Astrocyte of the cerebellum (primary cell): ENCODE results near the gene MS4A5.
"Not testable (repeated sequence)": the region's sequence is repeated elsewhere in the genome, so short reads cannot be mapped to it uniquely, and the experiment has no call there.

ENCODE experiments used
- DNase-seq: peaks from one replicate; pipeline ENCODE4 v3.0.0-alpha.2; 2011; ENCODE audit warnings: low read depth
- H3K4me3 ChIP-seq: 2 replicates; pipeline ENCODE4 v1.5.1; 2011; ENCODE audit warnings: mild to moderate bottlenecking, low read depth, low read length, moderate library complexity
- CTCF ChIP-seq: IDR thresholded peaks from 2 replicates; pipeline ENCODE4 v1.5.1; 2012; ENCODE audit warnings: low read length, low read depth, moderate library complexity, mild to moderate bottlenecking; ENCODE audit errors: missing control alignments
- in situ Hi-C: cut with HindIII; loops from 2 replicates; pipeline ENCODE4 v1.10.0; 2017; ENCODE audit warnings: low sequenced_read_pairs

Gene MS4A5

GRCh38 chr11:60447070-60447469 lies 17.7 kb downstream of the MS4A5 start:
- in situ Hi-C loops: no loop called here

GRCh38 chr11:60447846-60448245 lies 18.5 kb downstream of the MS4A5 start:
- in situ Hi-C loops: no loop called here
- no peak overlapping the region for H3K4me3 ChIP-seq
- no peak for DNase-seq
- no peak for TF ChIP-seq CTCF

More at GRCh38 chr11:60447070-60447469, 17.7 kb downstream of the MS4A5 start:
- no peak for DNase-seq
- TF ChIP-seq CTCF: no peak
- H3K4me3 ChIP-seq: no peak overlapping the region

GRCh38 chr11:60451185-60451584 lies 21.8 kb downstream of the MS4A5 start:
- in situ Hi-C loops, H3K4me3 ChIP-seq, DNase-seq: not testable (repeated sequence)

GRCh38 chr11:60454212-60454611 lies 24.8 kb downstream of the MS4A5 start:
- TF ChIP-seq CTCF: no peak
- no peak for DNase-seq
- in situ Hi-C loops: no loop called here
- no peak overlapping the region for H3K4me3 ChIP-seq

GRCh38 chr11:60455531-60456042 lies 26.2 kb downstream of the MS4A5 start, which contains the start of gene MS4A1:
MS4A1 (plus strand) TSS chr11:60455847; CDS start chr11:60462375, 6,528 bp downstream.
- DNase-seq: no peak

GRCh38 chr11:60457576-60457975 lies 28.2 kb downstream of the MS4A5 start:
- TF ChIP-seq CTCF: no peak
- H3K4me3 ChIP-seq: no peak overlapping the region
- in situ Hi-C loops: no loop called here
- DNase-seq: no peak

More at GRCh38 chr11:60455531-60456042, 26.2 kb downstream of the MS4A5 start, which contains the start of gene MS4A1:
- in situ Hi-C loops: no loop called here
- no peak within 1 kb of the TSS for H3K4me3 ChIP-seq
- no peak for TF ChIP-seq CTCF

- TF ChIP-seq CTCF: no peak
- no peak for DNase-seq
- in situ Hi-C loops: no loop called here
- no peak overlapping the region for H3K4me3 ChIP-seq
These were observed 30.0 kb downstream of the MS4A5 start for GRCh38 chr11:60459345-60459744.
